HG02981 (cell line): ENCODE measurements around the gene SNRK.
A peak's percentile ranks its signal among the peaks of the same experiment; 100 is the strongest.

Experiments
- ATAC-seq: cut with Tn5 transposase; IDR thresholded peaks from one replicate; pipeline ENCODE4 v1.9.1; 2021; ENCODE audit warnings: mild to moderate bottlenecking, moderate library complexity; ENCODE audit not compliant: unreplicated experiment

The SNRK gene

GRCh38 chr3:43266995-43267394 is 19.3 kb upstream of the SNRK start:
- no peak for ATAC-seq

DNA sequence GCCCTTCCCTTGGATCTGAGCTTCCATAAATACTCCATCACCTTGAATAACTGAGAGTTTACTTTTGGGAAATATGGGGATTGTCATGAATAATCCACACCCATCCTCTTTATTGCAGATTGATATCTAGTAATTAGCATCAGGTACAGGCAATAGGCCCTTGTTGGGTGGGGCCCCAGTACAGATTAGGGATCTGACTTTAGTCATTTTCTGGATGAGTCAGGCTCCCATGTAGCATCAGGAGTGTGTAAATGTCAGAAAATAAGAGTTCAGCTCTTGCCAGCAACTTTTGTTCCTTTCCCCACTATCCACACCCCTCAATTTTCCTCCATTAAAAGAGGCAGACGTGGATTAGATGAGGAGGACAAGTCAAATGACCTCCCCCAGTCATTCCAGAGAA is 17.7 kb upstream of the SNRK start:
- ATAC-seq, result no peak

- ATAC-seq, result no peak
These were observed 16.3 kb upstream of the SNRK start for GRCh38 chr3:43270078-43270477.

GRCh38 chr3:43273416-43273815 is 12.9 kb upstream of the SNRK start:
- ATAC-seq, result no peak

DNA sequence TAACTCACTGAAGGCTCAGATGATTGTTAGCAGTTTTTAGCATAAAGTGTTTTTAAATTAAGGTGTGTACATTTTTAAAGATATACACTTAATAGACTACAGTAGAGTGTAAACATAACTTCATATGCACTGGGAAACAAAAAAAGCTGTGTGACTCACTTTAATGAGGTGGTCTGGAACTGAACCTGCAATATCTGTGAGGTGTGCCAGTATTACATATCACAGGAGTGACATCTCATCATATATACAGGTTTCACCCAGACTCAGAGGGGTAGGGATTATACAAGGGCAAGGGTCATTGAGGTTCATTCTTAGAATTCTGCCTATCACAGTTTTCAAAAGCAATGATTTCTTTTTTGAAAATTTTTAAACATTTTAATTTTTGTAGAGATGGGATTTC is 7.3 kb upstream of the SNRK start:
- ATAC-seq, result no peak

GRCh38 chr3:43279532-43279931 is 6.8 kb upstream of the SNRK start:
- no peak for ATAC-seq

DNA sequence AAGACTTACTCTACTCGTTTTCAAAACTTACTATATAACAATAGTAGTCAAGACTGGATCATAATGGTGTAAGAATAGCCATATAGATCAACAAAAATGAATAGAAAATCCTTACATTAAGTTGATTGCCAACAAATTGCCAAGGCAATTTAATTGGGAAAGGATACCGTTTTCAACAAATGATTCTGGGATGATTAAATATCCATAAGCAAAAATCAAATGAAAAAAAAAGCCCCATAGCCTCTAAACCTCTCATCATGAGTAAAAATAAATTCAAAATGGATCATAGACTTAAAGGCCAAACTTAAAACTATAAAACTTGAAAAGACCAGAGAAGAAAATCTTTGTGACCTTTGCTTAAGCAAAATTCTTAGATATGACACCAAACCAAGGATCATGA is 5.3 kb upstream of the SNRK start:
- no peak for ATAC-seq

- no peak for ATAC-seq
These were observed 2.2 kb upstream of the SNRK start for GRCh38 chr3:43284171-43284570.

- no peak for ATAC-seq
These were observed 696 bp upstream of the SNRK start for GRCh38 chr3:43285644-43286043.

DNA sequence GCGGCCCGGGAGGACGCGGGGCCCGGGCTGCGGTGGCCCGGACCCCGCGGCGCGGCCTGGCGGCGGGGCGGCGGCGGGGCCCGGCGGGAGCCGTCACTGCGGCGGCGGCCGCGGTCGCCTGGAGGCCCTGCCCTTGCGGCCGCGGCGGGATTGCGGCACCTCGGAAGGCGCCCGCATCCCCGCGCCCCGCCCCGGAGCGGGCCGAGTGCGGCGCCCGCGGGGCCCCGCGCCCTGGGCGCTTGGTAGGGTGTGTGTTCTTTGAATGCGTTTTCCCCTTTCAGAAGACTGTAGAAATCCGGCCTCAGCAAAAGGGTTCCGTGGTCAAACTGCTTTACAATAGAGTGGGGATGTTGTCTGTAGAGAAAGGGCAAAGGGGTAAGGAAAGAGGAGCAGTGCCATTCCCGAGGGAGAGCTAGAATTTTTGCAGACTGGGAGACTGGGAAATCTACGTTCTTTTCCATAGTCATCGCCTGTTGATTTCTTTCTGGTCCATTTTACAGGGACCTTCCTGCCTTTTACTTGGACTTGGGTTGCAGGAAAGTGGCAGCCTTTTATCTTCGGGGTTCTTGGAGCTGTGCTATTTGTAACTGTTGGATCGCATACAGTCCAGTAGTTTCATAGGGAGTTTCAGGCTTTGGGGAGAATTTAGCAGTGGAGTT is 630 bp downstream of the SNRK start:
- ATAC-seq, result peak; percentile 26

GRCh38 chr3:43287500-43287873 is 1.1 kb downstream of the SNRK start:
- ATAC-seq, result no peak

DNA sequence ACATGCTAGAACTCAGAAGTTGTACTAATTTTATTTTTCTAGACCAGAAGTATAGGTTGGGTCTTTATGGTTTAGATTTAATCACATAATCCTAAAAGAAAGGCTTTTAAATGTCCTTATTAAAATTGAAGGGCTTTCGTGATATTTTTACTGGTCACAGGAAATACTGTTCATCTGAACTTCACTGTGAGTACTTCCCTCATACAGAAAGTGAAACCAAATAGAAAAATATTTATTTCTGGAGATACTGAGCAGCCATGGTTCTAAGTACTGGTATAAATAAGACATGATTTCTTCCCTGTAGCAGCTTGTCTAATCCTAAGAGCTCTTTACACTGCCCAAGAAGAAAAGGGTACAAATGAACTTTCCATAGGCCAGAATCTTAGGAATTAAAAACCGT is 2.0 kb downstream of the SNRK start:
- peak; percentile 35 for ATAC-seq

- ATAC-seq, result no peak
These were observed 2.5 kb downstream of the SNRK start for GRCh38 chr3:43288850-43289249.

- no peak for ATAC-seq
These were observed 3.1 kb downstream of the SNRK start for GRCh38 chr3:43289401-43289800.

DNA sequence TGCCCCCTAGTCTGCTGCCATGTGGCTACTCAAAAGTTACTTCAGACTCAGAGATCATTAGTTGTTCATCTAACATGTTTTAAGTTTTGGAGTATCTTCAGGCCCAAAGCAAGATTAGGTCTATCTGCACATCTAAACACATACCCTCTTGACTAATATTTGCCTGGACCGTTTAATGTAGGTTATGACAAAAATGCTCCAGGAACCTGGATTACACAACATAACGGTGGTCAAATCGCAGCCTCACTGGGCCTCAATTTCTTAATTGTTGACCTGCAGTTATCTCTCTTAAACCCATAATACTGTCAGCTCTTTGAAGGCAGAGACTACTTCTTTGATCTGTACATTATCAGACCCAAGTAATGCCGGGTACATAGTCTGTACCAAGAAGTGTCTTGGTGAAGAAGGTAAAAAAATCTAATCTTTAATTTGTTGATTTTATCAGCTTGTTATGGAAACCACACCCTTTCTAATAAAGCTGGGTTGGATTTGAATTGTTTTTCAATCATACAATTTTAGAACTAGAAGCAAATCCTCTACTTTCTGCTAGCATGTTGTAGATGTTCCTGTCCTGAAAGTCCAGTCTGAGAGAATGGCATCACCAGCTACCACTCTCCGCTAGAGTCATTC is 3.6 kb downstream of the SNRK start:
- no peak for ATAC-seq

- ATAC-seq, result no peak
These were observed 4.6 kb downstream of the SNRK start for GRCh38 chr3:43290956-43291355.

DNA sequence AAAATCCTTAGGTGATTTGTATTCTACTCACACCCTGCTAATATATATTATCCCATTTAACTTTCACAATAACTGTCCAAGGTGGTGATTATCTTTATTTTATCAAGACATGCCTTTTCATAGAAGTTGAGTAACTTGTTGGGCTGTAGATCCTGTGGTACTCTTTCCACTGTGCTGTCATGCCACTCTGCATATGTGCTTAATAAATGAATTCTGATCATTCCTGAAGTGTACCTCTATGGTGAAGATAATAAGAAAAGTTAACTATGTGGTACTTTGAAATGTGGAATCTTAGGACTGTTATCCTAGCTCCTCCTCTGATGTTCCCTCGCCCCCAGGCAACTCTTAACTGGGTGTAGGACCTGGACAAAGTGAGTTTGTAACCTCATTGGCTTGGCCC is 5.2 kb downstream of the SNRK start:
- no peak for ATAC-seq

GRCh38 chr3:43294975-43295374 is 8.6 kb downstream of the SNRK start:
- ATAC-seq, result no peak

DNA sequence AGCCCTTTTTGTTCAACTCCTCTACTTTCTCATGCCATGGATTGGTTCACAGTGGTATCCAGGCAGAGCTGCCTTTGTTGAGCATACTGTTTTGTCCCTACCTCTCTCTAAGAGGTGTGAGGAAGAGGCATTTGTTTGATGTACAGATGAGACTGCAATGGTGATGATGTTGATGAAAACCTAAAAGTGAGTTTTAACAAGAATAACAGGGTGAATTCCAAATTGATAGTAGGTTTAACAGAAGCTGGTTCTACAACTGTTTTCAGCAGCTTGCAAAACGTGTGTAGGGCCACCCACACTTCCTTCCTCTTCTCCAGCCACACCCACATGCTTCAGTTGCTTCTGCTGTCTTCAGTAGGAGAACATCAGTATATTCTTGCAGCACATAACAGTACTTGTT is 10.2 kb downstream of the SNRK start:
- ATAC-seq, result peak; percentile 74

- ATAC-seq, result no peak
These were observed 12.0 kb downstream of the SNRK start for GRCh38 chr3:43298292-43298691.

DNA sequence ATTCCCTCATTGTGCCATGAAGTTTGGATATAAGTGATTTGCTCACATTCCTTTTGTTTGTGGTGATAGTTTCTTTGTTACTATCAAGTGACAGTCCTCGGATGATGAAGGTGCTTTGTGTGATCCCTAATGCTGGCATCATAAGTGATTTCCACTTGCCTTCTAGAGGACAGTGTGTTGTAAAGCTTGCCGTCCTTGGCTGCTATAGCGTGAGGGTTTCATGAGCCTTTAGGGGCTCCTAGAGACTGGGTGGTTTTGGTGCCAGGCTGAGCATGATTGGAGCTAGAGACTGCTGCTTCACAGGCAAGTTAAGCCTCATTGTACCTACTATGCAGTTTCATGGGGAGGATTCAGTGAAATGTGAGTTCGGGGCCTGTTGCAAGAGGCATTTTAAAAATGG is 12.4 kb downstream of the SNRK start:
- ATAC-seq, result no peak

- no peak for ATAC-seq
These were observed 16.0 kb downstream of the SNRK start for GRCh38 chr3:43302116-43302880.
